RWPE2 (cell line): Measurements from ENCODE around the gene VAMP3.

Experiments used
- ATAC-seq: fragments of 200-7000 bp; cut with Tn5 transposase; 3 replicates; pipeline ENCODE4 v1.9.1; 2021; ENCODE audit warnings: low read depth
- DNase-seq: peaks from one replicate; pipeline ENCODE4 v3.0.0-alpha.2; 2020; ENCODE audit warnings: low spot score
- H3K27ac ChIP-seq: fragments of 450-650 bp; 2 replicates; pipeline ENCODE4 v1.5.1; 2017; ENCODE audit warnings: mild to moderate bottlenecking; ENCODE audit not compliant: poor library complexity, severe bottlenecking
- H3K27me3 ChIP-seq: fragments of 250-450 bp; sonication (Bioruptor Pico); 2 replicates; pipeline ENCODE4 v1.5.1; 2021; ENCODE audit warnings: mild to moderate bottlenecking, moderate library complexity; ENCODE audit not compliant: insufficient read depth, poor library complexity, severe bottlenecking
- H3K36me3 ChIP-seq: fragments of 250-450 bp; sonication (Bioruptor Pico); 2 replicates; pipeline ENCODE4 v1.5.1; 2020; ENCODE audit warnings: low read depth, mild to moderate bottlenecking, moderate library complexity
- H3K4me1 ChIP-seq: fragments of 250-450 bp; sonication (Bioruptor Pico); 2 replicates; pipeline ENCODE4 v1.5.1; 2021; ENCODE audit warnings: mild to moderate bottlenecking, moderate library complexity; ENCODE audit not compliant: insufficient read depth, poor library complexity, severe bottlenecking
- H3K4me3 ChIP-seq: fragments of 250-450 bp; sonication (Bioruptor Pico); 2 replicates; pipeline ENCODE4 v1.5.1; 2021; ENCODE audit warnings: mild to moderate bottlenecking, moderate library complexity; ENCODE audit not compliant: severe bottlenecking
- H3K9me3 ChIP-seq: fragments of 250-450 bp; sonication (Bioruptor Pico); 2 replicates; pipeline ENCODE4 v1.5.1; 2021; ENCODE audit warnings: mild to moderate bottlenecking, moderate library complexity; ENCODE audit not compliant: severe bottlenecking
- CTCF ChIP-seq: fragments of 450-650 bp; IDR thresholded peaks from one replicate; pipeline ENCODE4 v1.5.1; 2017; ENCODE audit warnings: mild to moderate bottlenecking, moderate library complexity; ENCODE audit not compliant: poor library complexity, severe bottlenecking

VAMP3 gene

GRCh38 chr1:7727809-7728471, 43.2 kb upstream of the VAMP3 start:
- no peaks in the 10 kb centered on the region for H3K9me3 ChIP-seq

DNA sequence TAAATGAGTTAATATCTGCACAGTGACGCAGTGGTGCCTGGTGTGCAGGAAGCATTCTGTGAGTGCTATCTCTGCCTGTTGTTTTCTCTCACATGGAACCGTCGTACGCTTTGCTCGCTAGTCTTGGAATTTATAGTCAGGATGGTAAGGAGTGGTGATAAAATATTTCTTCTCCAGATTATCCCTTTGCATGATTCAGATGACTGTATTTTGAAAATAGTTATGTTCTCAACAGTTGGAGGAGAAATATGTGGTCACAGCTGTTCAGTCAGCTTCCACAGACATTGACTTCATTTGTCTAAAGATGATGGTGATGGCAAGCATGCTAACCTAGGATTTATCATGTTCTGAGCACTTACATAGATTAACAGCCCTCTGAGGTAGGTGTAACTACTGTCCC, 41.3 kb upstream of the VAMP3 start:
- ATAC-seq, result no peak
- Histone ChIP-seq H3K4me1 (no peaks in the 10 kb centered on the region), H3K36me3 (no peaks in the 10 kb centered on the region), H3K4me3 (no peak overlapping the region), H3K9me3 (no peaks in the 10 kb centered on the region), H3K27ac (no peak overlapping the region), H3K27me3 (no peaks in the 10 kb centered on the region)
- no peak for DNase-seq
- TF ChIP-seq CTCF, result no peak

More at GRCh38 chr1:7727809-7728471, 43.2 kb upstream of the VAMP3 start:
- H3K4me1 ChIP-seq, result no peaks in the 10 kb centered on the region
- no peak overlapping the region for H3K27ac ChIP-seq
- H3K27me3 ChIP-seq, result no peaks in the 10 kb centered on the region
- H3K36me3 ChIP-seq, result no peaks in the 10 kb centered on the region
- DNase-seq, result no peak
- ATAC-seq, result no peak
- no peak overlapping the region for H3K4me3 ChIP-seq
- TF ChIP-seq CTCF, result no peak

- no peak overlapping the region for H3K27ac ChIP-seq
- ATAC-seq (no peak), DNase-seq (no peak)
- H3K4me1 ChIP-seq, result no peaks in the 10 kb centered on the region
- no peak for TF ChIP-seq CTCF
- no peaks in the 10 kb centered on the region for H3K36me3 ChIP-seq
- H3K27me3 ChIP-seq, result no peaks in the 10 kb centered on the region
- H3K9me3 ChIP-seq, result no peaks in the 10 kb centered on the region
- H3K4me3 ChIP-seq, result no peak overlapping the region
These were observed 38.8 kb upstream of the VAMP3 start for GRCh38 chr1:7732331-7732730.

GRCh38 chr1:7733276-7733675, 37.8 kb upstream of the VAMP3 start:
- H3K4me1 ChIP-seq, result no peaks in the 10 kb centered on the region
- H3K36me3 ChIP-seq, result no peaks in the 10 kb centered on the region
- H3K27ac ChIP-seq, result no peak overlapping the region
- no peak for ATAC-seq
- no peak overlapping the region for H3K4me3 ChIP-seq
- H3K27me3 ChIP-seq, result no peaks in the 10 kb centered on the region
- no peak for DNase-seq
- H3K9me3 ChIP-seq, result no peaks in the 10 kb centered on the region
- TF ChIP-seq CTCF, result no peak

DNA sequence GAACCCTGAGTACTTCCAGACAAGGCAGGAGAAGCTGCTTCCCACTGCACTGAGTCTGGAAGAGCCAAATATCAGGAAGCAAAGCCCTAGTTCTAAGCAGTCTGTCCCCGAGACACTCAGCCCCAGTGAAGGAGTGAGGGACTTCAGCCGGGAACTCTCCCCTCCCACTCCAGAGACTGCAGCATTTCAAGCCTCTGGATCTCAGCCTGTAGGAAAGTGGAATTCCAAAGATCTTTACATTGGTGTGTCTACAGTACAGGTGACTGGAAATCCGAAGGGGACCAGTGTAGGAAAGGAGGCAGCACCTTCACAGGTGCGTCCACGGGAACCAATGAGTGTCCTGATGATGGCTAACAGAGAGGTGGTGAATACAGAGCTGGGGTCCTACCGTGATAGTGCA, 33.1 kb upstream of the VAMP3 start:
- no peak for DNase-seq
- no peaks in the 10 kb centered on the region for H3K9me3 ChIP-seq
- H3K4me1 ChIP-seq, result no peaks in the 10 kb centered on the region
- ATAC-seq, result no peak
- no peak overlapping the region for H3K27ac ChIP-seq
- H3K36me3 ChIP-seq, result no peaks in the 10 kb centered on the region
- no peak for TF ChIP-seq CTCF
- no peaks in the 10 kb centered on the region for H3K27me3 ChIP-seq
- H3K4me3 ChIP-seq, result no peak overlapping the region
